Neural cell (in vitro differentiated cells): ENCODE measurements around the gene FAXC.

ENCODE experiments used
- POLR2AphosphoS5 ChIP-seq: IDR thresholded peaks from 2 replicates; pipeline ENCODE4 v1.6.1; 2012
- TAF1 ChIP-seq: IDR thresholded peaks from 2 replicates; pipeline ENCODE4 v1.6.1; 2012; ENCODE audit warnings: low read depth
- TF ChIP-seq, protein P1 (sequence below): fragments of 450-650 bp; IDR thresholded peaks from 2 replicates; pipeline ENCODE4 v1.5.1; 2014; ENCODE audit warnings: antibody characterized with exemption, mild to moderate bottlenecking, moderate library complexity; ENCODE audit not compliant: poor library complexity, severe bottlenecking

DNA sequence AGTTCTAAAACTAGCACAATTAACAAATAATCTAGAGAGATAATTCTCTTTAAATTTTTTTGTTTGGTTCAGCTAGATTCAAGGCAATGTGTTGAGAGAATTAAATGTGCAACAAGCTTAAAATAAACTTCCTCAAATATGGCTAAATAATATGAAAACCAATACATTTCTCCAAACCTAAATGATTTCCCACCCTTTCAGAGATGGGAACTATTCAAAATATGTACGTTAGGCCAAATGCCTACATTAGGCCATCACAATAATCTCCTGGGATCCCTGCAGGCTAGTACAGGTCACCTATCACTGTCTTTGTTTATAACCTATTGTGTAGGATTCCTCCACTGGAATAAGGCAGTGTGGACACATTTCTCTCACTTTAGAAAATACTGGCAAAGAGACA lies 1.7 kb downstream of the FAXC start:
- TF ChIP-seq, protein P1, sequence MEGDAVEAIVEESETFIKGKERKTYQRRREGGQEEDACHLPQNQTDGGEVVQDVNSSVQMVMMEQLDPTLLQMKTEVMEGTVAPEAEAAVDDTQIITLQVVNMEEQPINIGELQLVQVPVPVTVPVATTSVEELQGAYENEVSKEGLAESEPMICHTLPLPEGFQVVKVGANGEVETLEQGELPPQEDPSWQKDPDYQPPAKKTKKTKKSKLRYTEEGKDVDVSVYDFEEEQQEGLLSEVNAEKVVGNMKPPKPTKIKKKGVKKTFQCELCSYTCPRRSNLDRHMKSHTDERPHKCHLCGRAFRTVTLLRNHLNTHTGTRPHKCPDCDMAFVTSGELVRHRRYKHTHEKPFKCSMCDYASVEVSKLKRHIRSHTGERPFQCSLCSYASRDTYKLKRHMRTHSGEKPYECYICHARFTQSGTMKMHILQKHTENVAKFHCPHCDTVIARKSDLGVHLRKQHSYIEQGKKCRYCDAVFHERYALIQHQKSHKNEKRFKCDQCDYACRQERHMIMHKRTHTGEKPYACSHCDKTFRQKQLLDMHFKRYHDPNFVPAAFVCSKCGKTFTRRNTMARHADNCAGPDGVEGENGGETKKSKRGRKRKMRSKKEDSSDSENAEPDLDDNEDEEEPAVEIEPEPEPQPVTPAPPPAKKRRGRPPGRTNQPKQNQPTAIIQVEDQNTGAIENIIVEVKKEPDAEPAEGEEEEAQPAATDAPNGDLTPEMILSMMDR, result no peak
- TF ChIP-seq TAF1 (no peak), POLR2AphosphoS5 (no peak)
